Smooth muscle cell (in vitro differentiated cells): ENCODE data around the gene CFD. TPM values are rescaled to one million over a fixed set of nuclear protein-coding genes. Genes with fewer than 3 reads are reported as not detected.

Source experiments
- DNase-seq: peaks from one replicate; lab custom pipeline; 2025; ENCODE audit not compliant: unreplicated experiment; lab: John Stamatoyannopoulos, UW
- H2AFZ ChIP-seq: fragments of 200-600 bp; sonication (generic); 2 replicates; pipeline ENCODE4 v1.6.0; 2016; ENCODE audit warnings: antibody characterized with exemption, low read depth, mild to moderate bottlenecking
- H3F3A ChIP-seq: fragments of 200-600 bp; sonication (generic); 2 replicates; pipeline ENCODE4 v1.6.0; 2017; ENCODE audit warnings: antibody characterized with exemption, low read depth
- H3K27ac ChIP-seq: fragments of 200-600 bp; sonication (generic); 2 replicates; pipeline ENCODE4 v1.5.1; 2016; ENCODE audit warnings: low read depth, mild to moderate bottlenecking
- H3K27me3 ChIP-seq: fragments of 200-600 bp; sonication (generic); 2 replicates; pipeline ENCODE4 v1.6.1; 2016; ENCODE audit warnings: low read depth, mild to moderate bottlenecking
- H3K36me3 ChIP-seq: fragments of 200-600 bp; sonication (generic); 2 replicates; pipeline ENCODE4 v1.5.1; 2016; ENCODE audit warnings: low read depth
- H3K4me1 ChIP-seq: fragments of 200-600 bp; sonication (generic); 2 replicates; pipeline ENCODE4 v1.5.1; 2016; ENCODE audit warnings: low read depth
- H3K4me2 ChIP-seq: fragments of 200-600 bp; sonication (generic); 2 replicates; pipeline ENCODE4 v1.6.0; 2016; ENCODE audit warnings: mild to moderate bottlenecking
- H3K4me3 ChIP-seq: fragments of 200-600 bp; sonication (generic); 2 replicates; pipeline ENCODE4 v1.5.1; 2016; ENCODE audit warnings: mild to moderate bottlenecking
- H3K79me2 ChIP-seq: fragments of 200-600 bp; sonication (generic); 2 replicates; pipeline ENCODE4 v1.6.0; 2016; ENCODE audit warnings: low read depth, mild to moderate bottlenecking
- H3K9ac ChIP-seq: fragments of 200-600 bp; sonication (generic); 2 replicates; pipeline ENCODE4 v1.6.0; 2016; ENCODE audit warnings: low read depth
- H3K9me3 ChIP-seq: fragments of 200-600 bp; sonication (generic); replicated peaks from 2 replicates; pipeline ENCODE4 v1.5.1; 2016; ENCODE audit warnings: low read depth
- H4K20me1 ChIP-seq: fragments of 200-600 bp; sonication (generic); 2 replicates; pipeline ENCODE4 v1.6.0; 2016; ENCODE audit warnings: low read depth
- WGBS: methylation state at CpG from one replicate; pipeline ENCODE4 v1.1.7; 2016; ENCODE audit warnings: low lambda C conversion rate; 5-methylcytosine and 5-hydroxymethylcytosine counted together
- polyA plus RNA-seq: library from polyadenylated mRNA; unstranded; fragments of >200 nt; fragmentation: Nextera tagmentation; extraction: Ambion mirVana; gene quantifications from 2 replicates; pipeline ENCODE4 v1.2.1, GENCODE V29; 2016
- total RNA-seq: library from RNA; depleted of rRNA; stranded (reverse); fragments of >200 nt; gene quantifications from 2 replicates; pipeline ENCODE4 v1.2.3, GENCODE V29; 2014
- TF ChIP-seq, protein P1 (sequence below): fragments of 200-600 bp; sonication (generic); IDR thresholded peaks from 2 replicates; pipeline ENCODE4 v1.5.1; 2017; ENCODE audit warnings: borderline replicate concordance, mild to moderate bottlenecking, antibody characterized with exemption; ENCODE audit not compliant: insufficient read depth, poor library complexity, severe bottlenecking

Gene CFD
- total and polyA plus RNA-seq, 2 experiments from 2014 or later, result 0.34 TPM; not detected in 1

DNA sequence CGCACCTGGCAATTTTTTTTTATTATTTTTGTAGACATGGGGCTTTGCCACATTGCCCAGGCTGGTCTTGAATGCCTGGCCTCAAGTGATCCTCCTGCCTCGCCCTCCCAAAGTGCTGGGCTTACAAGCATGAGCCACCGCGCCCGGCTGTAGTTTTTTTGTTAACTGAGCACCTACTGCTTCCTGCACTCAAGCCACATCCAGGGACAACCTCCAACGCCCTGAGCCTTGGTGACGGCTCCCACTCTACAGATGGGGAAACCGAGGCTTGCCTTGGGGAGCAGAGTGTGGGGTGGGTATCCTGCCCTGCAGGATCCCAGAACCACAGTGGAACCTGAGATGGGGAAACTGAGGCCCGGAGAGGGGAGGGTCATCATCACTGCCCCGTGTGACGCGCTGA lies 4.3 kb upstream of the CFD start:
- TF ChIP-seq, protein P1, sequence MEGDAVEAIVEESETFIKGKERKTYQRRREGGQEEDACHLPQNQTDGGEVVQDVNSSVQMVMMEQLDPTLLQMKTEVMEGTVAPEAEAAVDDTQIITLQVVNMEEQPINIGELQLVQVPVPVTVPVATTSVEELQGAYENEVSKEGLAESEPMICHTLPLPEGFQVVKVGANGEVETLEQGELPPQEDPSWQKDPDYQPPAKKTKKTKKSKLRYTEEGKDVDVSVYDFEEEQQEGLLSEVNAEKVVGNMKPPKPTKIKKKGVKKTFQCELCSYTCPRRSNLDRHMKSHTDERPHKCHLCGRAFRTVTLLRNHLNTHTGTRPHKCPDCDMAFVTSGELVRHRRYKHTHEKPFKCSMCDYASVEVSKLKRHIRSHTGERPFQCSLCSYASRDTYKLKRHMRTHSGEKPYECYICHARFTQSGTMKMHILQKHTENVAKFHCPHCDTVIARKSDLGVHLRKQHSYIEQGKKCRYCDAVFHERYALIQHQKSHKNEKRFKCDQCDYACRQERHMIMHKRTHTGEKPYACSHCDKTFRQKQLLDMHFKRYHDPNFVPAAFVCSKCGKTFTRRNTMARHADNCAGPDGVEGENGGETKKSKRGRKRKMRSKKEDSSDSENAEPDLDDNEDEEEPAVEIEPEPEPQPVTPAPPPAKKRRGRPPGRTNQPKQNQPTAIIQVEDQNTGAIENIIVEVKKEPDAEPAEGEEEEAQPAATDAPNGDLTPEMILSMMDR, result no peak
- Histone ChIP-seq H4K20me1 (no peaks in the 10 kb centered on the region), H3K4me2 (no peak overlapping the region), H2AFZ (no peak overlapping the region), H3K9ac (no peak overlapping the region), H3K4me1 (no peaks in the 10 kb centered on the region), H3K27ac (no peak overlapping the region), H3K4me3 (no peak overlapping the region), H3F3A (peaks cover 6% of the 10 kb centered on the region), H3K27me3 (peaks cover 4% of the 10 kb centered on the region), H3K36me3 (no peaks in the 10 kb centered on the region), H3K79me2 (no peaks in the 10 kb centered on the region), H3K9me3 (no peaks in the 10 kb centered on the region)
- DNase-seq, result no peak
- WGBS, result 89% methylated on average over 12 of the region's 12 CpGs

DNA sequence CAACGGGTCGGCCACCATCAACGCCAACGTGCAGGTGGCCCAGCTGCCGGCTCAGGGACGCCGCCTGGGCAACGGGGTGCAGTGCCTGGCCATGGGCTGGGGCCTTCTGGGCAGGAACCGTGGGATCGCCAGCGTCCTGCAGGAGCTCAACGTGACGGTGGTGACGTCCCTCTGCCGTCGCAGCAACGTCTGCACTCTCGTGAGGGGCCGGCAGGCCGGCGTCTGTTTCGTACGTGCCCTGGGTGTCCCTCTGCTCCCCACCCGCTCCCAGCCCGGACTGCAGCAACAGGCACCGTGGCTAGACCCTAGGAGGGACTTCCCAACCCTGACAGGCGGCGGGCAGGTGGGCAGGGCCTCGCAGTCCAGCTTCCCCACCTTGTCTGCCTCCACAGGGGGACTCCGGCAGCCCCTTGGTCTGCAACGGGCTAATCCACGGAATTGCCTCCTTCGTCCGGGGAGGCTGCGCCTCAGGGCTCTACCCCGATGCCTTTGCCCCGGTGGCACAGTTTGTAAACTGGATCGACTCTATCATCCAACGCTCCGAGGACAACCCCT lies 3.8 kb upstream of the CFD start:
- DNase-seq, result no peak
- H2AFZ ChIP-seq, result no peak overlapping the region
- peaks cover 1% of the 10 kb centered on the region for H3F3A ChIP-seq
- H3K4me1 ChIP-seq, result no peaks in the 10 kb centered on the region
- H4K20me1 ChIP-seq, result no peaks in the 10 kb centered on the region
- H3K4me2 ChIP-seq, result no peak overlapping the region
- TF ChIP-seq, protein P1, result no peak
- no peak overlapping the region for H3K4me3 ChIP-seq
- no peaks in the 10 kb centered on the region for H3K36me3 ChIP-seq
- no peaks in the 10 kb centered on the region for H3K79me2 ChIP-seq
- WGBS, result 88% methylated on average over 38 of the region's 40 CpGs
- no peaks in the 10 kb centered on the region for H3K9me3 ChIP-seq
- peaks cover 9% of the 10 kb centered on the region for H3K27me3 ChIP-seq
- no peak overlapping the region for H3K9ac ChIP-seq
- no peak overlapping the region for H3K27ac ChIP-seq

DNA sequence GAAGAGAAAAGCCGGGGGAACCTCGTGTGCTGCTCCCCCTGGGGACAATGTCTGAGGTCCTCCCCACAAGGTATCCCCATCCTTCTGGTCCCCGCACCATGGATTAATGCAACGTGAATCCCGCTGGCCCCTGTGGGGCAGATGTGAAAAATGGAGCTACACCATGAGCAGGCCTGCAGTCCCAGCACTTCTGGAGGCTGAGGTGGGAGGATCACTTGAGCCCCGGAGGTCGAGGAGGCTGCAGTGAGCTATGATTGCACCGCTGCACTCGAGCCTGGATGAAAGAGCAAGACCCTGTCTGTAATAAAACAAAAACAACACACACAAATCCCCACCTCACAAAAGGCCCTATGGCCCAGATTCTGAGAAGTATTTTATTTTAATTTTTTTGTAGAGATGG lies 1.2 kb upstream of the CFD start:
- WGBS, result 82% methylated on average over 9 of the region's 9 CpGs
- Histone ChIP-seq H3F3A (no peaks in the 10 kb centered on the region), H2AFZ (no peak overlapping the region), H3K4me1 (no peaks in the 10 kb centered on the region), H3K4me2 (no peak overlapping the region), H3K79me2 (no peaks in the 10 kb centered on the region), H3K27ac (no peak overlapping the region), H3K27me3 (peaks cover 32% of the 10 kb centered on the region), H3K4me3 (no peak overlapping the region), H3K36me3 (no peaks in the 10 kb centered on the region), H4K20me1 (no peaks in the 10 kb centered on the region), H3K9me3 (no peaks in the 10 kb centered on the region), H3K9ac (no peak overlapping the region)
- TF ChIP-seq, protein P1, result no peak
- DNase-seq, result no peak

DNA sequence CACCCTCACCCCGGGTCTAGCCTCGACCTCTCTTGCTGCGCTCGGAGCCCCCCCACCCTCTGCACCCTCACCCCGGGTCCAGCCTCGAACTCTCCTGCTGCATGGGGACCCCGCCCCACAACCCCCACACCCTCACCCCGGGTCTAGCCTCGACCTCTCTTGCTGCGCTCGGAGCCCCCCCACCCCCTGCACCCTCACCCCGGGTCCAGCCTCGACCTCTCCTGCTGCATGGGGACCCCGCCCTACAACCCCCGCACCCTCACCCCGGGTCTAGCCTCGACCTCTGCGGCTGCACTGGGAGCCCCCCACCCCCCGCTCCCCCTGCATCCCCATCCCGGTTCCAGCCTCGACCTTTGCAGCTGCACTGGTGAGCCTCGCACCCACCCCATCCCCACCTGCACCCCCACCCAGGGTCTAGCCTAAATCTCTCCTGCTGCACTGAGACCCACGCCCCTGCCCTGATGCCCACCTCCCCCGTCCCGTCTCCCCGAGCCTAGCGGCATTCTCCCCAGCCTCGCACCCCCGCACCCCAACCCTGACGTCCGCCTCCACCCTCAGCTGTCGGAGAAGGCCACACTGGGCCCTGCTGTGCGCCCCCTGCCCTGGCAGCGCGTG lies 1.8 kb downstream of the CFD start:
- TF ChIP-seq, protein P1, result no peak
- Histone ChIP-seq H3K79me2 (no peaks in the 10 kb centered on the region), H3K9ac (no peak overlapping the region), H3K27ac (no peak overlapping the region), H4K20me1 (no peaks in the 10 kb centered on the region), H3K9me3 (no peaks in the 10 kb centered on the region), H3K4me2 (no peak overlapping the region), H3F3A (no peaks in the 10 kb centered on the region), H3K4me3 (no peak overlapping the region), H3K27me3 (peaks cover 33% of the 10 kb centered on the region), H3K4me1 (no peaks in the 10 kb centered on the region), H2AFZ (no peak overlapping the region), H3K36me3 (no peaks in the 10 kb centered on the region)
- DNase-seq, result no peak
- no CpG with 5 or more reads among the region's 35 CpGs for WGBS
